A549 treated with RU486 at 1 μM for 4 hours (cell line): ENCODE measurements around the gene UBC. TPM values are rescaled to one million over a fixed set of nuclear protein-coding genes. Genes with fewer than 3 reads are reported as not detected.

Experiments
- total RNA-seq: library from RNA; stranded (reverse); fragments of 200-300 nt; extraction: Qiagen RNA extraction; gene quantifications from 5 replicates; pipeline ENCODE4 v1.2.3, GENCODE V29; 2022; ENCODE audit warnings: low read depth

UBC gene
- 1,088 to 1,733 TPM (median 1,199 TPM) in 5 replicates for total RNA-seq

DNA sequence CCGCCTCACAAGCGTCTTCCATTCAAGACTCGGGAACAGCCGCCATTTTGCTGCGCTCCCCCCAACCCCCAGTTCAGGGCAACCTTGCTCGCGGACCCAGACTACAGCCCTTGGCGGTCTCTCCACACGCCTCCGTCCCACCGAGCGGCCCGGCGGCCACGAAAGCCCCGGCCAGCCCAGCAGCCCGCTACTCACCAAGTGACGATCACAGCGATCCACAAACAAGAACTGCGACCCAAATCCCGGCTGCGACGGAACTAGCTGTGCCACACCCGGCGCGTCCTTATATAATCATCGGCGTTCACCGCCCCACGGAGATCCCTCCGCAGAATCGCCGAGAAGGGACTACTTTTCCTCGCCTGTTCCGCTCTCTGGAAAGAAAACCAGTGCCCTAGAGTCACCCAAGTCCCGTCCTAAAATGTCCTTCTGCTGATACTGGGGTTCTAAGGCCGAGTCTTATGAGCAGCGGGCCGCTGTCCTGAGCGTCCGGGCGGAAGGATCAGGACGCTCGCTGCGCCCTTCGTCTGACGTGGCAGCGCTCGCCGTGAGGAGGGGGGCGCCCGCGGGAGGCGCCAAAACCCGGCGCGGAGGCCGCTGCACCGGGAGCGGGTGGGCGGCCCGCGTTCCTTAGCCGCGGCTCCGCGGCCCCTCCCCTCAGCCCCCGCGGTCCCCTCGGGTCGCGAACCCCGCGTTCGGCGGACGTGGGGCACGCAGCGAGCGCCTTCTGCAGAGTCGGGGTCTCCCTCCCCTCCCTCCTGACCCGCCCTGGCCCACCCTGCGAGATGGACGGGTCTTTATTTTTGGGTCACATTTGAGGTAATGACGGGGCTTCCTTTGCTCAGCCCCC is at the start of gene UBC:
TSS of gene UBC (minus strand) at position 259 of the 847 bp plus-strand sequence. CDS start 879 bp downstream, outside the sequence.

DNA sequence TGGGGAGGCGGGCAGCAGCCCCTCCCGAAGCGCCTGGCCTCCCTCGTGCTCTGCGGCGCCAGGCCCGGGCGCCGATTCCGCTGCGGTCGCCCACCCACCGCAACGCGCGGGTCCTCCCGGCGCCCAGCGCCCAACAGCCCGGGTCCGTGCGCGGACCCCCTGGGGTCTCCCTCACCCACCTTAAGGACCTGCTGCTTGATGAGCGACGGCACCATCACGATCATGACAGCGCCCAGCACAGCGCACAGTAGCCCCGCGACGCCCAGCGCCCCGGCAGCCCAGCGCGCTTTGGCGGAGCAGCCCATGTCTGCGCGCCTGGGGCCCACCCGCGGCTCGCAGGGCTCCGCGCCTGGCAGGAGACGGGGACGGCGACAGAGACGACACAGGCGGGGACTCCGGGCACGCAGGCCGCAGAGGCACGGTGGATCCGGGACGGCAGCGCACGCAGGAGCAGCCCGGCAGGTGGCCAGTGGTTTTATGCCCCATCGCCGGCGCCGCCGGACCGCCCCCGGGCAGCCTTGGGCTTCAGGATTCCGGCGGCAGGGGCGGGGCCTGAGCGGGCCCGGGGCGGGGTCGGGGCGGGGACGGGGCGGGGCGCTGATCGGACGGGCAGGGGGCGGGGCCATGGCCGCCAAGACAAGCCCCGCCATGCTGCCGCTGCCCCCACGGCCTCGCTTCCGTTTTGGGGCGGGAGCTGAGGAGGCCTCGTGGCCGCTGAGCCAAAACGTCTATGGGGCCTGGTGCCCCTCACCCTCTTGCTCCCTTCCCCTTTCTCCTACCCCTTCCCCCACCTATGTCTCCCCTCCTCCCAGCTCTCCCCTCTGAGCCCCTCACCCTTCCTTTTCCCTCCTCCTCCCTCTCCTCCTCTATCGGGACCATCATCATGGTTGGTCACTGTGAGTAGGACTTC is 50.8 kb downstream of the UBC start, which contains the start of gene SCARB1:
TSS of gene SCARB1 (minus strand) at position 449 of the 910 bp plus-strand sequence. CDS start at position 305, 144 bp downstream.

Other genes starting within 250 kb of the UBC start
- 105 to 187 TPM (median 153 TPM) in 5 replicates for gene SCARB1, start 50.8 kb downstream of the UBC start, total RNA-seq
- gene DHX37, start 74.5 kb upstream of the UBC start, total RNA-seq, result 32.1 to 44.0 TPM (median 43.3 TPM) in 5 replicates
- 12.7 to 22.3 TPM (median 20.3 TPM) in 5 replicates for gene BRI3BP, start 79.0 kb upstream of the UBC start, total RNA-seq
- gene AACS, start 150.8 kb upstream of the UBC start, total RNA-seq, result 15.8 to 19.2 TPM (median 16.4 TPM) in 5 replicates